Stromal cell of bone marrow (primary cell): ENCODE measurements around the gene COX6A2.
"Not testable (repeated sequence)": the region's sequence is repeated elsewhere in the genome, so short reads cannot be mapped to it uniquely, and the experiment has no call there.

Experiments
- DNase-seq: peaks from one replicate; pipeline ENCODE4 v3.0.0-alpha.2; 2012; ENCODE audit warnings: low read depth

Gene COX6A2

GRCh38 chr16:31438414-31438813, 10.3 kb upstream of the COX6A2 start:
- DNase-seq, result no peak

GRCh38 chr16:31436221-31437045, 8.3 kb upstream of the COX6A2 start:
- DNase-seq, result no peak

GRCh38 chr16:31435341-31436220, 7.4 kb upstream of the COX6A2 start:
- DNase-seq, result no peak

GRCh38 chr16:31430380-31431052, 2.4 kb upstream of the COX6A2 start:
- DNase-seq, result no peak

- no peak for DNase-seq
Measured at GRCh38 chr16:31429796-31430195, 1.6 kb upstream of the COX6A2 start.

- no peak for DNase-seq
Measured at GRCh38 chr16:31429314-31429713, 1.2 kb upstream of the COX6A2 start.

- no peak for DNase-seq
Measured at GRCh38 chr16:31428638-31429247, 583 bp upstream of the COX6A2 start.

- no peak for DNase-seq
Measured at GRCh38 chr16:31427441-31428278, 500 bp downstream of the COX6A2 start.

- DNase-seq, result no peak
Measured at GRCh38 chr16:31423801-31424200, 4.4 kb downstream of the COX6A2 start.

- DNase-seq, result no peak
Measured at GRCh38 chr16:31423241-31423640, 4.9 kb downstream of the COX6A2 start.

- no peak for DNase-seq
Measured at GRCh38 chr16:31421587-31421986, 6.6 kb downstream of the COX6A2 start.

- DNase-seq, result no peak
Measured at GRCh38 chr16:31420037-31420436, 8.1 kb downstream of the COX6A2 start.

GRCh38 chr16:31417916-31418315, 10.2 kb downstream of the COX6A2 start:
- no peak for DNase-seq

GRCh38 chr16:31417036-31417435, 11.1 kb downstream of the COX6A2 start:
- DNase-seq, result not testable (repeated sequence)

GRCh38 chr16:31416371-31416770, 11.8 kb downstream of the COX6A2 start:
- no peak for DNase-seq

- DNase-seq, result no peak
Measured at GRCh38 chr16:31414706-31415105, 13.5 kb downstream of the COX6A2 start.

GRCh38 chr16:31413943-31414342, 14.2 kb downstream of the COX6A2 start:
- no peak for DNase-seq

GRCh38 chr16:31413381-31413780, 14.8 kb downstream of the COX6A2 start:
- no peak for DNase-seq

- no peak for DNase-seq
Measured at GRCh38 chr16:31412750-31413149, 15.4 kb downstream of the COX6A2 start.

- DNase-seq, result no peak
Measured at GRCh38 chr16:31411024-31411844, 16.9 kb downstream of the COX6A2 start.
